Ovary (tissue), 9 donors: ENCODE results near the gene KCNMA1. TPM values are rescaled to one million over a fixed set of nuclear protein-coding genes. Genes with fewer than 3 reads are reported as not detected.

Experiments
- DNase-seq, 5 donors: peaks; one replicate each; pipeline ENCODE4 v3.0.0-alpha.2; 2019 to 2020
- H3K27ac ChIP-seq, 2 donors: fragments of 200-600 bp; one replicate each; pipeline versions ENCODE4 v1.5.1 to v1.8.0; 2019 to 2022
- H3K27me3 ChIP-seq: fragments of 200-600 bp; one replicate; pipeline ENCODE4 v1.8.0; 2022
- H3K36me3 ChIP-seq: fragments of 200-600 bp; sonication (generic); one replicate; pipeline ENCODE4 v1.5.1; 2019
- H3K4me1 ChIP-seq: one replicate; pipeline ENCODE4 v1.8.1; 2013; ENCODE audit warnings: mild to moderate bottlenecking, moderate library complexity; ENCODE audit not compliant: insufficient read depth
- H3K4me3 ChIP-seq: fragments of 200-600 bp; sonication (generic); one replicate; pipeline ENCODE4 v1.5.1; 2017
- H3K9me3 ChIP-seq, 2 donors: fragments of 200-600 bp in 1 of 2; sonication (generic) in 1 of 2; one replicate each; pipeline versions ENCODE4 v1.5.1 to v1.8.1; 2013 to 2019; ENCODE audit warnings: mild to moderate bottlenecking in 1 of 2, moderate library complexity in 1 of 2
- CTCF ChIP-seq, 3 donors: fragments of 450-650 bp in 2 of 3; fragments of 200-600 bp in 1 of 3; IDR thresholded peaks; one replicate each; pipeline versions ENCODE4 v1.5.1 to v1.8.0; 2016 to 2022; ENCODE audit warnings: antibody characterized with exemption in 3 of 3, mild to moderate bottlenecking in 1 of 3
- EP300 ChIP-seq: sonication (generic); formaldehyde crosslinking; IDR thresholded peaks from one replicate; pipeline ENCODE4 v1.6.1; 2017; ENCODE audit warnings: antibody characterized with exemption
- POLR2A ChIP-seq: fragments of 450-650 bp; IDR thresholded peaks from one replicate; pipeline ENCODE4 v1.6.1; 2017; ENCODE audit warnings: antibody characterized with exemption, mild to moderate bottlenecking, moderate library complexity
- WGBS, 3 donors: extraction: QIAGEN DNeasy Blood & Tissue Kit in 1 of 3; methylation state at CpG; one replicate each; pipeline versions ENCODE4 v1.1.5 to v1.1.7; 2013 to 2017; 5-methylcytosine and 5-hydroxymethylcytosine counted together
- intact Hi-C, 4 donors: fragments of 100-400 bp; cut with DNase I; formaldehyde crosslinking; loops; one replicate each; pipeline versions ENCODE4 v1.11.0 to v1.15.1; 2022 to 2023
- polyA plus RNA-seq, 2 donors: library from polyadenylated mRNA; stranded (reverse); fragments of 200-250 nt in 1 of 2; fragments of 350-450 nt in 1 of 2; fragmentation: Illumina TruSeq in 1 of 2; extraction: RNeasy Lipid Tissue Mini Kit (QIAGEN cat#74804) in 1 of 2; gene quantifications; one replicate each; pipeline ENCODE4 v1.2.3, GENCODE V29; 2013 to 2014
- total RNA-seq, 7 donors: library from RNA; depleted of rRNA in 2 of 7; stranded (reverse); fragments of >200 nt in 2 of 7; fragmentation: NEBNext Ultra II Directional in 3 of 7; extraction: Animal tissue kit (Norgen Biotek cat#: 25700) in 3 of 7; gene quantifications; one replicate each; pipeline versions ENCODE4 v1.1.0 to v1.2.4, GENCODE V29; 2016 to 2023
- donor health status: DM: no; HTN: no; CAD: no; lungs with moderate emphysema.
- donor health status: DM: no; HTN: no; CAD: no.
- donor health status: Bipolar disorder and iron deficiency.
- donor health status: DM: yes; HTN: yes; CAD: no.
- donor health status: DM: no; HTN: no; CAD: no.
- donor health status: DM: yes; HTN: yes; CAD: no.

Gene KCNMA1
- total and polyA plus RNA-seq, 9 donors, result 7.0 to 83.8 (median 25.1) TPM

GRCh38 chr10:77518910-77519274, 118.7 kb downstream of the KCNMA1 start:
- Histone ChIP-seq H3K9me3 (no peaks in the 10 kb centered on the region), H3K27me3 (no peaks in the 10 kb centered on the region), H3K27ac (no peak overlapping the region), H3K4me3 (no peak overlapping the region), H3K4me1 (no peaks in the 10 kb centered on the region), H3K36me3 (no peaks in the 10 kb centered on the region)
- no peak for DNase-seq
- intact Hi-C loops, result no loop called here
- 83 to 88% (median 87%) methylated on average over 6 of the region's 6 CpGs for WGBS, 3 donors
- no peak for TF ChIP-seq POLR2A
- no peak for TF ChIP-seq EP300
- no peak for TF ChIP-seq CTCF (IDR thresholded peaks at IDR 0.05)

GRCh38 chr10:77518241-77518909, 119.2 kb downstream of the KCNMA1 start:
- H3K27me3 ChIP-seq, result no peaks in the 10 kb centered on the region
- H3K27ac ChIP-seq, result no peak overlapping the region
- TF ChIP-seq POLR2A (no peak), CTCF (IDR thresholded peaks at IDR 0.05) (no peak), EP300 (no peak)
- no peaks in the 10 kb centered on the region for H3K4me1 ChIP-seq
- no peak for DNase-seq
- no peaks in the 10 kb centered on the region for H3K36me3 ChIP-seq
- WGBS, 3 donors, result 93 to 97% (median 96%) methylated on average over 7 of the region's 7 CpGs
- no peak overlapping the region for H3K4me3 ChIP-seq
- no peaks in the 10 kb centered on the region for H3K9me3 ChIP-seq
- intact Hi-C loops, result no loop called here

GRCh38 chr10:77516575-77516974, 121.0 kb downstream of the KCNMA1 start:
- no peaks in the 10 kb centered on the region for H3K36me3 ChIP-seq
- TF ChIP-seq POLR2A, result no peak
- no peak for TF ChIP-seq CTCF (IDR thresholded peaks at IDR 0.05)
- TF ChIP-seq EP300, result no peak
- WGBS, 3 donors, result 89 to 93% (median 91%) methylated on average over 8 of the region's 8 CpGs
- no peaks in the 10 kb centered on the region for H3K4me1 ChIP-seq
- H3K27ac ChIP-seq, result no peak overlapping the region
- no peak for DNase-seq
- no peaks in the 10 kb centered on the region for H3K9me3 ChIP-seq
- no peak overlapping the region for H3K4me3 ChIP-seq
- H3K27me3 ChIP-seq, result no peaks in the 10 kb centered on the region
- intact Hi-C loops, result no loop called here

- intact Hi-C loops, result no loop called here
- no peak overlapping the region for H3K27ac ChIP-seq
- no peak for DNase-seq
- no peaks in the 10 kb centered on the region for H3K4me1 ChIP-seq
- no peaks in the 10 kb centered on the region for H3K36me3 ChIP-seq
- 50 to 52% (median 50%) methylated on average over 4 of the region's 4 CpGs for WGBS, 3 donors
- H3K27me3 ChIP-seq, result no peaks in the 10 kb centered on the region
- TF ChIP-seq EP300 (no peak), POLR2A (no peak), CTCF (IDR thresholded peaks at IDR 0.05) (no peak)
- no peak overlapping the region for H3K4me3 ChIP-seq
- no peaks in the 10 kb centered on the region for H3K9me3 ChIP-seq
Observed at GRCh38 chr10:77514870-77515269, 122.7 kb downstream of the KCNMA1 start.
